ENCODE results near the gene ITPR3. TPM values are rescaled to one million over a fixed set of nuclear protein-coding genes. Genes with fewer than 3 reads are reported as not detected.

The ITPR3 gene
- total RNA-seq, 1 experiment from 2014 or later, result 103 TPM

GRCh38 chr6:33622456-33623431 lies 1.6 kb downstream of the ITPR3 start:
- Histone ChIP-seq H3K4me2 (ENCODE audit: low read length) (peak overlapping the region; percentile 91), H3K9me2 (ENCODE audit: insufficient read depth) (no peaks in the 10 kb centered on the region), H4K20me1 (ENCODE audit: insufficient read depth) (peaks cover 9% of the 10 kb centered on the region; the same call in 1 of the 2 replicates), H2AFZ (ENCODE audit: low read depth, low read length, poor library complexity, severe bottlenecking) (no peak overlapping the region), H3K9ac (ENCODE audit: low read length) (peak overlapping the region; percentile 99), H3K27ac (ENCODE audit: low read depth, low read length) (peak overlapping the region; percentile 98), H3K36me3 (ENCODE audit: control insufficient read depth in 1 of 2, insufficient read depth in 2 of 2, low read length in 2 of 2) (peaks cover 6 to 27% of the 10 kb centered on the region in 2 experiments), H3K4me1 (ENCODE audit: control insufficient read depth in 1 of 2, insufficient read depth in 2 of 2, low read length in 2 of 2) (peaks cover 24 to 47% of the 10 kb centered on the region in 2 experiments), H3K27me3 (ENCODE audit: insufficient read depth, low read length) (no peaks in the 10 kb centered on the region), H3K79me2 (ENCODE audit: insufficient read depth, low read length) (peaks cover 65% of the 10 kb centered on the region), H3K9me3 (ENCODE audit: control insufficient read depth in 1 of 2, insufficient read depth in 1 of 2, low read depth in 1 of 2, low read length in 2 of 2) (no peaks in the 10 kb centered on the region), H3K4me3 (replicated peaks in 1 of 2; ENCODE audit: low read depth in 1 of 2, low read length in 2 of 2) (peak overlapping the region; percentile 91 to 99)
- intact Hi-C loops (cut with micrococcal nuclease), result loop anchor here (5.0 kb wide), 1 partner anchor 35 kb away; no protein-coding TSS in a partner anchor
- POLR2A ChIA-PET, result interaction anchor here (0.5 to 1.5 kb wide), 3 partner anchors 7 to 464 kb away, joined by 3 to 5 read pairs (median 4); no protein-coding TSS in a partner anchor
- CTCF ChIA-PET, result interaction anchor here (0.9 kb wide), 1 partner anchor 33 kb away, joined by 4 read pairs; no protein-coding TSS in a partner anchor
- RAD21 ChIA-PET (ENCODE audit: low non-redundant PET in 1 of 2, low total read pairs in 2 of 2, uncharacterized antibody in 2 of 2, unreplicated experiment in 2 of 2), result interaction anchor here in 1 of 2 experiments (1.0 to 1.1 kb wide), 2 partner anchors 33 kb away, joined by 3 read pairs; no protein-coding TSS in a partner anchor
- TF ChIP-seq ATF3 (IDR thresholded peaks at IDR 0.05), result no peak
- TF ChIP-seq, protein P1, sequence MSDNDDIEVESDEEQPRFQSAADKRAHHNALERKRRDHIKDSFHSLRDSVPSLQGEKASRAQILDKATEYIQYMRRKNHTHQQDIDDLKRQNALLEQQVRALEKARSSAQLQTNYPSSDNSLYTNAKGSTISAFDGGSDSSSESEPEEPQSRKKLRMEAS (IDR thresholded peaks at IDR 0.05), result peak; percentile 35; the same call in 1 of the 2 replicates
- DNase-seq (ENCODE audit: low read depth, low spot score) (no peak), ATAC-seq (peak; percentile 39)
- TSS peak; percentile 39 for BruUV-seq (replicated peaks)

- no peaks in the 10 kb centered on the region for H3K27me3 ChIP-seq (ENCODE audit: insufficient read depth, low read length)
- H3K4me1 ChIP-seq (ENCODE audit: control insufficient read depth in 1 of 2, insufficient read depth in 2 of 2, low read length in 2 of 2), result peaks cover 24 to 51% of the 10 kb centered on the region in 2 experiments
- H3K9me2 ChIP-seq (ENCODE audit: insufficient read depth), result no peaks in the 10 kb centered on the region
- BruUV-seq (replicated peaks), result no TSS peak
- no peak for DNase-seq (ENCODE audit: low read depth, low spot score)
- no peak overlapping the region for H3K4me3 ChIP-seq (replicated peaks in 1 of 2; ENCODE audit: low read depth in 1 of 2, low read length in 2 of 2)
- ChIA-PET RAD21 (ENCODE audit: low non-redundant PET in 1 of 2, low total read pairs in 2 of 2, uncharacterized antibody in 2 of 2, unreplicated experiment in 2 of 2) (interaction anchor here in 1 of 2 experiments (1.1 kb wide), 1 partner anchor 34 kb away, joined by 3 read pairs; no protein-coding TSS in a partner anchor), POLR2A (no interaction called here), CTCF (no interaction called here)
- no peak overlapping the region for H3K4me2 ChIP-seq (ENCODE audit: low read length)
- intact Hi-C loops (cut with micrococcal nuclease), result loop anchor here (5.0 kb wide), 1 partner anchor 37 kb away; no protein-coding TSS in a partner anchor
- H4K20me1 ChIP-seq (ENCODE audit: insufficient read depth), result peaks cover 9% of the 10 kb centered on the region; the same call in 1 of the 2 replicates
- peaks cover 6 to 34% of the 10 kb centered on the region in 2 experiments for H3K36me3 ChIP-seq (ENCODE audit: control insufficient read depth in 1 of 2, insufficient read depth in 2 of 2, low read length in 2 of 2)
- peaks cover 77% of the 10 kb centered on the region for H3K79me2 ChIP-seq (ENCODE audit: insufficient read depth, low read length)
- no peak overlapping the region for H2AFZ ChIP-seq (ENCODE audit: low read depth, low read length, poor library complexity, severe bottlenecking)
- no peaks in the 10 kb centered on the region for H3K9me3 ChIP-seq (ENCODE audit: control insufficient read depth in 1 of 2, insufficient read depth in 1 of 2, low read depth in 1 of 2, low read length in 2 of 2)
- no peak for ATAC-seq
- TF ChIP-seq CEBPB (IDR thresholded peaks at IDR 0.05; ENCODE audit: low read depth) (no peak), ZNF274 (IDR thresholded peaks at IDR 0.05; ENCODE audit: low read depth, low read length) (no peak)
- no peak overlapping the region for H3K9ac ChIP-seq (ENCODE audit: low read length)
- H3K27ac ChIP-seq (ENCODE audit: low read depth, low read length), result peak overlapping the region; percentile 98; the same call in 1 of the 2 replicates
Measured at GRCh38 chr6:33623895-33624381, 2.8 kb downstream of the ITPR3 start.
